Vagina (tissue), 2 donors: ENCODE results near the gene MYO10. TPM values are rescaled to one million over a fixed set of nuclear protein-coding genes. Genes with fewer than 3 reads are reported as not detected.
"Not testable (repeated sequence)": the region's sequence is repeated elsewhere in the genome, so short reads cannot be mapped to it uniquely, and the experiment has no call there.

Source experiments
- DNase-seq, 2 donors: peaks; one replicate each; pipeline ENCODE4 v3.0.0-alpha.2; 2017; ENCODE audit errors: extremely low spot score in 2 of 2
- H3K27ac ChIP-seq: fragments of 200-600 bp; sonication (generic); one replicate; pipeline ENCODE4 v1.5.1; 2019
- H3K27me3 ChIP-seq: fragments of 200-600 bp; sonication (generic); one replicate; pipeline ENCODE4 v1.5.1; 2019
- H3K36me3 ChIP-seq, 2 donors: fragments of 200-600 bp; sonication (generic); one replicate each; pipeline ENCODE4 v1.5.1; 2017 to 2019
- H3K4me1 ChIP-seq: fragments of 200-600 bp; sonication (generic); one replicate; pipeline ENCODE4 v1.5.1; 2019
- H3K4me3 ChIP-seq, 2 donors: fragments of 200-600 bp; sonication (generic); 1 replicate in 1 of 2; 2 replicates in 1 of 2; pipeline ENCODE4 v1.5.1; 2016 to 2019
- H3K9me3 ChIP-seq: fragments of 200-600 bp; sonication (generic); one replicate; pipeline ENCODE4 v1.5.1; 2019
- POLR2A ChIP-seq, 2 donors: fragments of 450-650 bp; IDR thresholded peaks; one replicate each; pipeline ENCODE4 v1.6.1; 2017; ENCODE audit warnings: antibody characterized with exemption in 2 of 2, mild to moderate bottlenecking in 2 of 2, moderate library complexity in 2 of 2
- POLR2AphosphoS5 ChIP-seq, 2 donors: sonication (generic); formaldehyde crosslinking; IDR thresholded peaks; one replicate each; pipeline ENCODE4 v1.9.0; 2017; ENCODE audit warnings: antibody characterized with exemption in 2 of 2, mild to moderate bottlenecking in 2 of 2, low read depth in 1 of 2; ENCODE audit not compliant: insufficient read depth in 1 of 2
- intact Hi-C: fragments of 100-400 bp; cut with DNase I; formaldehyde crosslinking; loops from one replicate; pipeline ENCODE4 v1.15.1; 2023
- total RNA-seq: library from RNA; depleted of rRNA; stranded (reverse); fragments of >200 nt; gene quantifications from one replicate; pipeline ENCODE4 v1.2.3, GENCODE V29; 2016
- TF ChIP-seq, protein P1 (sequence below), 3 experiments: fragments of 450-650 bp in 2 of 3; fragments of 200-600 bp in 1 of 3; sonication (generic) in 1 of 3; IDR thresholded peaks; one replicate each; pipeline ENCODE4 v1.5.1; 2017 to 2019; ENCODE audit warnings: antibody characterized with exemption in 3 of 3, mild to moderate bottlenecking in 2 of 3, moderate library complexity in 2 of 3

MYO10 gene
- total RNA-seq, 1 donor from 2014 or later, result 22.1 TPM

DNA sequence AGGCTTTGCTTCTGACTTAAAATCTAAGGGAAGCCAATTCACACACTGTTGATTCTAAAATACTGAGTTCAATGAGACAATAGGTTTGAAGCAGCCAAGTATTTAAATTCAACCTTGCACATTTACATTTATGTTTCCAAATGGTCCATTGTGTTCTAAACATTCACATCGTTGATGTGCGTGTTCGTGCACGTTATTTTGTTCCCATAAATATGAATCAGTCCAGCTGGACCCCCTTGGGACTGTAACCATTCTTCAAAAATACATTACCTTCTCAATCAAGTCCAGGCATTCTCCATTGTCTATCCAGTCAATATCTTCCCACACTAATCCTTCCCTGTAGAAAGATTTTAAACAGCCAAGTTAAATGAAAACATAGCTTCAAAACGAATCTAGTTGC is 172.9 kb downstream of the MYO10 start:
- intact Hi-C loops, result no loop called here
- TF ChIP-seq POLR2A (IDR thresholded peaks at IDR 0.05), result no peak
- TF ChIP-seq, protein P1, sequence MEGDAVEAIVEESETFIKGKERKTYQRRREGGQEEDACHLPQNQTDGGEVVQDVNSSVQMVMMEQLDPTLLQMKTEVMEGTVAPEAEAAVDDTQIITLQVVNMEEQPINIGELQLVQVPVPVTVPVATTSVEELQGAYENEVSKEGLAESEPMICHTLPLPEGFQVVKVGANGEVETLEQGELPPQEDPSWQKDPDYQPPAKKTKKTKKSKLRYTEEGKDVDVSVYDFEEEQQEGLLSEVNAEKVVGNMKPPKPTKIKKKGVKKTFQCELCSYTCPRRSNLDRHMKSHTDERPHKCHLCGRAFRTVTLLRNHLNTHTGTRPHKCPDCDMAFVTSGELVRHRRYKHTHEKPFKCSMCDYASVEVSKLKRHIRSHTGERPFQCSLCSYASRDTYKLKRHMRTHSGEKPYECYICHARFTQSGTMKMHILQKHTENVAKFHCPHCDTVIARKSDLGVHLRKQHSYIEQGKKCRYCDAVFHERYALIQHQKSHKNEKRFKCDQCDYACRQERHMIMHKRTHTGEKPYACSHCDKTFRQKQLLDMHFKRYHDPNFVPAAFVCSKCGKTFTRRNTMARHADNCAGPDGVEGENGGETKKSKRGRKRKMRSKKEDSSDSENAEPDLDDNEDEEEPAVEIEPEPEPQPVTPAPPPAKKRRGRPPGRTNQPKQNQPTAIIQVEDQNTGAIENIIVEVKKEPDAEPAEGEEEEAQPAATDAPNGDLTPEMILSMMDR (IDR thresholded peaks at IDR 0.05), result no peak
- no peak for TF ChIP-seq POLR2AphosphoS5 (IDR thresholded peaks at IDR 0.05; ENCODE audit: insufficient read depth in 1 of 2, low read depth in 1 of 2)
- Histone ChIP-seq H3K9me3 (no peaks in the 10 kb centered on the region), H3K36me3 (peaks cover 0 to 21% of the 10 kb centered on the region in 2 donors), H3K4me3 (no peak overlapping the region), H3K27me3 (no peaks in the 10 kb centered on the region), H3K27ac (no peak overlapping the region), H3K4me1 (no peaks in the 10 kb centered on the region)
- DNase-seq, result no peak

DNA sequence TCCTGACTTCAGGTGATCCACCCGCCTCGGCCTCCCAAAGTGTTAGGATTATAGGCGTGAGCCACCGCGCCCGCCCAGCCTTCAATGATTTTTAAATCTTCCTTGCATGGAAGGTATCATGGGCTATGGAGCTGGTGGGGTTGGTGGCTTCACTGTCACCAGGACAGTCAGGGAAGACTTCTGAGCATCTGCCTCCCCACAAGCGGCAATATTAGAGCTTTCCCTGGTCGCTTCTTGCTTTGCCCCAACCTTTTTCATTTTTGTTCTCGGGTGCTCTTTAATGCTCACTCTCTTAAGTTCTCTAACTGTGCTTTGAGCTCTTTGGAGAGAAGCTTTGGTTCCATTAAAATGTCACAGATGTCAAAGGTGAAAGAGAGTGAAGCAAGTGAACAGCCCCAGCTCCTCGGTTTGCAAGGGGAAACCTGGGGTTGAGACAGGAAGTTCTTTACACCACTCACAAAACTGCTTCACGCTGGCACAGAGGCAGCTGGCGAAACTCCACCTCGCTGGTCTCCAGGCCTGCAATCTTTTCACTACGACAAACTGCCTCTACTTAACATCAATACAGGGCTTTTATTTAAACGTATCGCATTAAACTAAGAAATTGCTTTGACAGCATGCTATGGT is 176.8 kb downstream of the MYO10 start:
- H3K4me3 ChIP-seq, result no peak overlapping the region
- intact Hi-C loops, result no loop called here
- DNase-seq, result no peak
- TF ChIP-seq, protein P1 (IDR thresholded peaks at IDR 0.05), result no peak
- TF ChIP-seq POLR2AphosphoS5 (IDR thresholded peaks at IDR 0.05; ENCODE audit: insufficient read depth in 1 of 2, low read depth in 1 of 2), result no peak
- TF ChIP-seq POLR2A (IDR thresholded peaks at IDR 0.05), result no peak
- H3K9me3 ChIP-seq, result no peaks in the 10 kb centered on the region
- H3K27me3 ChIP-seq, result no peaks in the 10 kb centered on the region
- H3K27ac ChIP-seq, result no peak overlapping the region
- H3K36me3 ChIP-seq, result peaks cover 0 to 30% of the 10 kb centered on the region in 2 donors
- no peaks in the 10 kb centered on the region for H3K4me1 ChIP-seq

DNA sequence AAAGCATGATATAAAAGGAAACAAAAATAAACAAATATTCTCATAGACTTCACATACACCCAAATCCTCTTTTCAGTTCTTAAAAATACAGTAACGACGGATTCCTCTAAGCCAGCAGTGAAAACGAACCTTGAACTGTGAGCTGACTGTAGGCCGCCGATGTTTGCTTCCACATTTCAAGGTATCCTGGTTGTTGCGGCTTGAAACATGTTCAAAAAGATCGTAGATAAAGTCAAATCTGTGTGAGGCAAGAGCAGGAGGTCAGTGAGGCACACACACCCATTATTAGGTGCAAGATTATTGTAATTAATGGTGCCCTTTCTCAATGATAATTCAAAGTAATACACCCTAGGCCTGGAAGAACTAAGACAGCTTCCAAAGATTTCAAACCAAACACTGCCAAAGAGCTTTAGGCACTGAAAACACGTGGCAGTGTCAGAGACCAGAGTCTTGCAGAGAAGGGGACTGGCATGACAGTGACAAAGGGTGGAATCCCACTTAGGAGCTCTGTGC is 178.0 kb downstream of the MYO10 start:
- Histone ChIP-seq H3K27me3 (no peaks in the 10 kb centered on the region), H3K27ac (no peak overlapping the region), H3K4me1 (no peaks in the 10 kb centered on the region), H3K9me3 (no peaks in the 10 kb centered on the region), H3K4me3 (no peak overlapping the region), H3K36me3 (peaks cover 0 to 30% of the 10 kb centered on the region in 2 donors)
- no peak for DNase-seq
- no peak for TF ChIP-seq POLR2AphosphoS5 (IDR thresholded peaks at IDR 0.05; ENCODE audit: insufficient read depth in 1 of 2, low read depth in 1 of 2)
- TF ChIP-seq, protein P1 (IDR thresholded peaks at IDR 0.05), result no peak
- no peak for TF ChIP-seq POLR2A (IDR thresholded peaks at IDR 0.05)
- intact Hi-C loops, result no loop called here

DNA sequence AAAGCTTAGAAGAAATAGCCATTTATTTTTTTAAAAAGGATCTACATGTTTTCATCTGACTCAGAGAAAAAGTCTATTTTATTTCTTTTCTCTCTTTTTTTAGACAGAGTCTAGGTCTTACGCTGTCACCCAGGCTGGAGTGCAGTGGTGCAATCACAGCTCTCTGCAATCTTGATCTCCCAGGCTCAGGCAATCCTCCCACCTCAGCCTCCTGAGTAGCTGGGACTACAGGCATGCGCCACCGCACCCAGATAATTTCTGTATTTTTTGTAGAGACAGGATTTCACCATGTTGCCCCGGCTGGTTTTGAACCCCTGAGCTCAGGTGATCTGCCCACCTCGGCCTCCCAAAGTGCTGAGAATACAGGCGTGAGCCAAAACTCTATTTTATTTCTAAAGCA is 178.5 kb downstream of the MYO10 start:
- H3K4me3 ChIP-seq, intact Hi-C loops, H3K4me1 ChIP-seq, DNase-seq, H3K27ac ChIP-seq, H3K27me3 ChIP-seq, H3K9me3 ChIP-seq: not testable (repeated sequence)
- peaks cover 0 to 30% of the 10 kb centered on the region in 2 donors for H3K36me3 ChIP-seq

DNA sequence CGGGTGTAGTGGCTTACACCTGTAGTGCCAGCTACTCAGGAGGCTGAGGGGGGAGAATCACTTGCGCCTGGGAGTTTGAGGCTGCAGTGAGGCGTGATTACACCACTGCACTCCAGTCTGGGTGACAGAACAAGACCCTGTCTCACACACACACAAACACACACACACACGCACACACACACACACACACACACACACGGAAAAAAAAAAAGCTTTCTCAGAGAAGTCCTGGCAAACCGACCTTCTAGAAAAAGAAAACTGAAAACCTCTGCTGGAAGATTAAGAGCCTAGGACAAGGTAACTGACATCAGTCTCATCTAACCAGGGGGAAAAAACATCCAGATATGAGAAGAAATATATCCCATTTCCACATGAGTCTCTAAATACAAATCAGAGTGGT is 178.9 kb downstream of the MYO10 start:
- intact Hi-C loops, result no loop called here
- Histone ChIP-seq H3K9me3 (no peaks in the 10 kb centered on the region), H3K4me1 (no peaks in the 10 kb centered on the region), H3K36me3 (peaks cover 0 to 26% of the 10 kb centered on the region in 2 donors), H3K27ac (no peak overlapping the region), H3K27me3 (no peaks in the 10 kb centered on the region), H3K4me3 (no peak overlapping the region)
- DNase-seq, result no peak
- TF ChIP-seq POLR2A (IDR thresholded peaks at IDR 0.05) (no peak), POLR2AphosphoS5 (IDR thresholded peaks at IDR 0.05; ENCODE audit: insufficient read depth in 1 of 2, low read depth in 1 of 2) (no peak)
- TF ChIP-seq, protein P1 (IDR thresholded peaks at IDR 0.05), result no peak
